HCT116 (cell line): ENCODE measurements around the gene BCL11B.

ENCODE experiments used
- ZNF274 ChIP-seq: fragments of 200-500 bp; sonication (Bioruptor generic); IDR thresholded peaks from 2 replicates; pipeline ENCODE4 v1.6.1; 2014; ENCODE audit warnings: mild to moderate bottlenecking, low read depth, low read length, inconsistent platforms
- TF ChIP-seq, protein P1 (sequence below), 3 experiments: fragments of 200-600 bp in 1 of 3; sonication (generic) in 1 of 3; IDR thresholded peaks in 2 of 3; conservative IDR thresholded peaks in 1 of 3; 2 replicates each; pipeline ENCODE4 v1.5.1; 2012 to 2017; ENCODE audit warnings: low read depth in 2 of 3, low read length in 2 of 3, antibody characterized with exemption in 1 of 3, borderline replicate concordance in 1 of 3, control low read depth in 1 of 3, mild to moderate bottlenecking in 1 of 3, mixed read lengths in 1 of 3, mixed run types in 1 of 3, moderate library complexity in 1 of 3; ENCODE audit not compliant: insufficient read depth in 1 of 3

DNA sequence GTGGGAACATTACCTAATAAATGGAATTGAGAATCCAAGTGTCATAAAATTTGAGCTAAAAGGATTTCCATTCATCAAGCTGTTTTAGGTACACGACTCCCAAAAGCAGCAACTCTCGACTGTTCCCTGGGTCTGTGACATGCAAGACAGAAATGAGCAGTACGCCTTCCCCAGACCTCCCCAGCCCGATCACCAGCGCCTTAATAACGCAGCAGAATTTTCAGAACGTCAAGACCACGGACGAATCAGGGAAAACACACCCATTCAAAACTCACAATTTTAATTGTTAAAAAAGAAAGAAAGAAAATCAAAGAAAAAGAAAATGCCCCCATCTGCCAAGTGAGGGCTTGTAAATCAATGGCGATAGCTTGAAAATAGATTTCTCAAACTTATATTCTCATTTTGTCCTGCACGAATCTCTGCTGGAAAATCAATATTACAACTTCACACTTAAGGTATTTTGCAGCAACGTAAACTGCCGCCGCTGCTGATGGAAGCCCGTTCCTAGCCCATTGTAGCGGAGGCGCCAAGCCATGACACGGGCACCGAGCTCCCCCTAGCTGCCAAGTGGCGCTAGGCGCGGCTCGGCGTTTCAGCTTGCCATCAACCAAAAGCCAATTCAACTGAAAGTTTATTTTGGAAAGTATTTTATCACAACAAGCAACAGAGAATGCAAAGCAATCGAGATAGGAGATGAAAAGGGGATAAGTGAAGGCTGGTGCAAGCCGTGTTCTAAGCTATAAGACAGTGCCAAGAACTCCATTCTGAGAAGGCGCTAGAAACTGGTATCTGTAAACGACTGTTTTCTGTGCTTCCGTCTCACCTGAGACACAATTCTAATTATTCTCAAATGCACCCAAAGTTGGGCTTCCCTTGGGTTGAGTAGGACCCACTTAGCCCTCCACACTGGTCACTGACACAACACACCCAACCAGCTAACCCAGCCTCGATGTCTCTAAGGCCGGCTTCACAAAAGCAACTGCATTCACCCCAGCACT, 5.5 kb downstream of the BCL11B start:
- TF ChIP-seq ZNF274 = no peak
- TF ChIP-seq, protein P1, sequence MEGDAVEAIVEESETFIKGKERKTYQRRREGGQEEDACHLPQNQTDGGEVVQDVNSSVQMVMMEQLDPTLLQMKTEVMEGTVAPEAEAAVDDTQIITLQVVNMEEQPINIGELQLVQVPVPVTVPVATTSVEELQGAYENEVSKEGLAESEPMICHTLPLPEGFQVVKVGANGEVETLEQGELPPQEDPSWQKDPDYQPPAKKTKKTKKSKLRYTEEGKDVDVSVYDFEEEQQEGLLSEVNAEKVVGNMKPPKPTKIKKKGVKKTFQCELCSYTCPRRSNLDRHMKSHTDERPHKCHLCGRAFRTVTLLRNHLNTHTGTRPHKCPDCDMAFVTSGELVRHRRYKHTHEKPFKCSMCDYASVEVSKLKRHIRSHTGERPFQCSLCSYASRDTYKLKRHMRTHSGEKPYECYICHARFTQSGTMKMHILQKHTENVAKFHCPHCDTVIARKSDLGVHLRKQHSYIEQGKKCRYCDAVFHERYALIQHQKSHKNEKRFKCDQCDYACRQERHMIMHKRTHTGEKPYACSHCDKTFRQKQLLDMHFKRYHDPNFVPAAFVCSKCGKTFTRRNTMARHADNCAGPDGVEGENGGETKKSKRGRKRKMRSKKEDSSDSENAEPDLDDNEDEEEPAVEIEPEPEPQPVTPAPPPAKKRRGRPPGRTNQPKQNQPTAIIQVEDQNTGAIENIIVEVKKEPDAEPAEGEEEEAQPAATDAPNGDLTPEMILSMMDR (IDR thresholded peaks at IDR 0.05 in 2 of 3, conservative IDR thresholded peaks at IDR 0.05 in 1 of 3; ENCODE audit: borderline replicate concordance in 1 of 3, insufficient read depth in 1 of 3, low read depth in 2 of 3, low read length in 2 of 3) = peak; percentile 73 to 99 (median 97); a peak in 5 of 6 replicates
